GM19455 (cell line): ENCODE data around the gene LDLRAD4.

Source experiments
- ATAC-seq: cut with Tn5 transposase; IDR thresholded peaks from one replicate; pipeline ENCODE4 v1.9.1; 2021; ENCODE audit not compliant: unreplicated experiment

The LDLRAD4 gene

GRCh38 chr18:13420969-13421686 lies 202.6 kb downstream of the LDLRAD4 start:
- no peak for ATAC-seq

- ATAC-seq: no peak
Observed at GRCh38 chr18:13422541-13423147, 204.1 kb downstream of the LDLRAD4 start.

GRCh38 chr18:13423352-13423751 lies 204.8 kb downstream of the LDLRAD4 start:
- ATAC-seq: no peak

GRCh38 chr18:13424363-13424762 lies 205.8 kb downstream of the LDLRAD4 start:
- no peak for ATAC-seq

GRCh38 chr18:13425357-13426091 lies 207.0 kb downstream of the LDLRAD4 start:
- ATAC-seq: no peak

- no peak for ATAC-seq
Observed at GRCh38 chr18:13427354-13427753, 208.8 kb downstream of the LDLRAD4 start.

- no peak for ATAC-seq
Observed at GRCh38 chr18:13428319-13428718, 209.8 kb downstream of the LDLRAD4 start.

GRCh38 chr18:13429016-13429415 lies 210.5 kb downstream of the LDLRAD4 start:
- ATAC-seq: no peak

GRCh38 chr18:13429884-13430510 lies 211.4 kb downstream of the LDLRAD4 start:
- ATAC-seq: no peak

- ATAC-seq: no peak
Observed at GRCh38 chr18:13430663-13431062, 212.1 kb downstream of the LDLRAD4 start.

GRCh38 chr18:13431886-13432285 lies 213.3 kb downstream of the LDLRAD4 start:
- no peak for ATAC-seq

GRCh38 chr18:13433125-13433524 lies 214.6 kb downstream of the LDLRAD4 start:
- no peak for ATAC-seq

- no peak for ATAC-seq
Observed at GRCh38 chr18:13433685-13434084, 215.1 kb downstream of the LDLRAD4 start.

- no peak for ATAC-seq
Observed at GRCh38 chr18:13434854-13435253, 216.3 kb downstream of the LDLRAD4 start.

GRCh38 chr18:13435586-13436333 lies 217.2 kb downstream of the LDLRAD4 start:
- ATAC-seq: no peak

- ATAC-seq: no peak
Observed at GRCh38 chr18:13436576-13436975, 218.0 kb downstream of the LDLRAD4 start.

- no peak for ATAC-seq
Observed at GRCh38 chr18:13437034-13437433, 218.5 kb downstream of the LDLRAD4 start.

GRCh38 chr18:13437796-13438506 lies 219.4 kb downstream of the LDLRAD4 start:
- no peak for ATAC-seq

- no peak for ATAC-seq
Observed at GRCh38 chr18:13438507-13439056, 220.0 kb downstream of the LDLRAD4 start.

GRCh38 chr18:13439461-13439860 lies 220.9 kb downstream of the LDLRAD4 start:
- ATAC-seq: no peak
